AG09319 (cell line): Measurements from ENCODE around the gene BCL10.

Experiments
- DNase-seq: peaks from one replicate; pipeline ENCODE4 v3.0.0-alpha.2; 2010; ENCODE audit warnings: low read depth; ENCODE audit errors: extremely low read depth
- TF ChIP-seq, protein P1 (sequence below): IDR thresholded peaks from 2 replicates; pipeline ENCODE4 v1.5.1; 2011; ENCODE audit warnings: low read depth, mild to moderate bottlenecking, inconsistent platforms, low read length, moderate library complexity

BCL10 gene

DNA sequence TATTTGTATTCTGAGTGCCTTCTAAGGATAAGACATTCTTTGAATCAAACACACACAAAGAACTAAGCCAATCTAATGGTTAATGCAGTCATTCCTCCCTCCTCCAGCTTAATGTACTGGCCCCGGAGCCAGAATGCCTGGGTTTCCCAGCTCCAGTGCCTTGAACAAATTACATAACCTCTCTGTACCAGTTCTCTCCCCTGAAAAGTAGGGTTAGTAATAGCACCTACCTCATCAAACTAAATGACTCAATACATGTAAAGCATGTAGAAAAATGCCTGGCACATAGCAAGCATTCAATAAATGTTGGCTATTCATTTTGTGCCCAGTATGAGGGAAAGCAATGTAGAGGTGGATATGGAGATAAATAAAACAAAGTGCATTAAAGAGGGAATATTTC, 31.0 kb downstream of the BCL10 start:
- TF ChIP-seq, protein P1, sequence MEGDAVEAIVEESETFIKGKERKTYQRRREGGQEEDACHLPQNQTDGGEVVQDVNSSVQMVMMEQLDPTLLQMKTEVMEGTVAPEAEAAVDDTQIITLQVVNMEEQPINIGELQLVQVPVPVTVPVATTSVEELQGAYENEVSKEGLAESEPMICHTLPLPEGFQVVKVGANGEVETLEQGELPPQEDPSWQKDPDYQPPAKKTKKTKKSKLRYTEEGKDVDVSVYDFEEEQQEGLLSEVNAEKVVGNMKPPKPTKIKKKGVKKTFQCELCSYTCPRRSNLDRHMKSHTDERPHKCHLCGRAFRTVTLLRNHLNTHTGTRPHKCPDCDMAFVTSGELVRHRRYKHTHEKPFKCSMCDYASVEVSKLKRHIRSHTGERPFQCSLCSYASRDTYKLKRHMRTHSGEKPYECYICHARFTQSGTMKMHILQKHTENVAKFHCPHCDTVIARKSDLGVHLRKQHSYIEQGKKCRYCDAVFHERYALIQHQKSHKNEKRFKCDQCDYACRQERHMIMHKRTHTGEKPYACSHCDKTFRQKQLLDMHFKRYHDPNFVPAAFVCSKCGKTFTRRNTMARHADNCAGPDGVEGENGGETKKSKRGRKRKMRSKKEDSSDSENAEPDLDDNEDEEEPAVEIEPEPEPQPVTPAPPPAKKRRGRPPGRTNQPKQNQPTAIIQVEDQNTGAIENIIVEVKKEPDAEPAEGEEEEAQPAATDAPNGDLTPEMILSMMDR: no peak
- no peak for DNase-seq

DNA sequence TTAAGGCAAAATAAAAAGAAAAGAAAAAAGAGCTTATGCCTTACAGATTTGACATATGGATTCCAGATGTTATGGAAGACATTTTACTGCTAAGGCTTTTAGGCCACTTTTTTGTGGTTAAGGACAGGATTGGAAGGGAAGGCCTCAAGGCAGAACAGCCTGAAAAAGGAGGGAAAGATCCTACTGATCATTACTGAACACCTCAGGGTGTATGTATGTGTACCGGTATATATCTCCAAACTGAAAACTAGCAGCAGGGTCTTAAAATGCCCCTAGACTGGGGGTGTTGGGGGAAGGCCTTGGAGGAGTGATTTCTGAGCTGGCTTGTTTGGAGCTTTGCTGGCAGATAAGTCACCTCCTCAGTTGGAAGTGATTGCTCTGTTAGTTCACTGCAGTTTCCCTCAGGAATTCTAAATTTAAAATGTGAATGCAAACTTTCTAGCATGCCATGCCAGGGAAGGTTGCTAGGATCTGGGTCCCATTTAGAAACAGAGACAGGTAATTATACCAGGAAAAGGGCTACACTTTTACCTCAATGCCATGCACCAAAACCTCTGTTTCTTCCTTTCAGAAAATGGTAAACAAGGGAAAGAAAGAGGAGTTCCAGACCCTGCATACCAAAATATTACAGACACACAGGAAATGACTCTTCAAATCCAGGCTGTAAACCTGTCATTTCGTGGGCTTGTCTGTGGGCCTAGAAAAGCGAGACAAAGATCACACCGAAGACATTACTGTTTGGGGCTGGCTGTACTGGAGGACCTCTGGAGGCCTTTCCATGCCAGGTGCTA, 32.0 kb downstream of the BCL10 start:
- TF ChIP-seq, protein P1: no peak
- no peak for DNase-seq

DNA sequence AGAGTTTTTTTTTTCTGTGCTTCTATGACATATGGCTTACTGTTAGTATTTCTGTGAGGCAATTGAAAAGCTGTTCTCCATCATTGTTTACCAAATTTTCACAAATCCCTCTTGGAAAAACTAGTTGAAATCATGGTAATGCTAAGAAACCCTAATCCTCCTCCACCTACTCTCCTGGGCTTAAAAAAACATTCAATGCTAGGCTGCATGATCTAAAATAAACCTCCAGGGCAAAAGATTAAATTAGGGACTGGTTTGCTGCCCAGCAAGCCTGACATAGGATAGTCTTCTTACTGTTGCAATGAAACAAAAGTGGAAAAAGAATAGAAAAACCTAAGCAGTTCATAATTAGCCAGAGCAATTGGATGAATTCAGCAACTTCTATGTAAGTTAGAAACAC, 33.1 kb downstream of the BCL10 start:
- peak; percentile 27 for DNase-seq
- TF ChIP-seq, protein P1: no peak

DNA sequence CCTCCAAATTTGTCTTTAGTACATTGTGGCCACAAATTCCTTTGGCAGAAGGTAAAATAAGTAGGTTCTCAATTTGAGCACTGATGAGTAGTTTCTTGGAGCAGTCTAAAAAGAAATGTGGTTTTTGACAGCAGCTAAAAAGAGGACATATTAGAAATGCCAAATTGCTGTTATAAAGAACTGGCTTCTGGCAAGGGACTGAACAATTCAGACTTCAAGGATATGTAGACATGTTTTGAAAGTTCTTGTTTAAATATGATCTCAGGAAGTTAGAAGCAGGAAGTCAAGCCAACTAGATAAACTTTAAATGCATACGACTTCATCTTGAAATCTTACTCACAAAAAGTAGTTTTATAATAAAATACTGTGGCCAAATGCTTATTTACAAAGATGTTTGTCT, 35.8 kb downstream of the BCL10 start:
- DNase-seq: no peak
- TF ChIP-seq, protein P1: no peak

DNA sequence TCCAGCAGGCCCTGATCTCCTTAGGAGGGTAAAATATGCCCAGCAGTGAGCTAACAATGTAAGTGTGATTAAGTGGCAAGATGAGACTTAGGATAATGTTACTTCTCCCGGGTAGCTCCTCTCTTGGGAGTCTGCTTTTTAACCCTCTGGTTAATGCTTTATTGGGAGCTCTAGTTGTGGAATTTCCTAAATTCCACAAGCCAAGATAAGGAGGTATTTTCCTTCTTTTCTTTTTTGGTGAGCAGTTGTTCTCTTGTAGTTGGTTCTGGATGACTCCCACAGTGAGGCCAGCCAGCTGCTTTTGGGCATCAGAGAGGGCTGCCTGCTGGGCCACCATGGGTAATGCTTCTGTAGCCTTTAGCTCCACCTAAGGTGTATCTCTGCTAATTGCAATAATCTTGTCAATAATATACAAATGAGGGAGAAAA, 36.2 kb downstream of the BCL10 start:
- no peak for DNase-seq
- TF ChIP-seq, protein P1: peak; percentile 1; the same call in 1 of the 2 replicates

DNA sequence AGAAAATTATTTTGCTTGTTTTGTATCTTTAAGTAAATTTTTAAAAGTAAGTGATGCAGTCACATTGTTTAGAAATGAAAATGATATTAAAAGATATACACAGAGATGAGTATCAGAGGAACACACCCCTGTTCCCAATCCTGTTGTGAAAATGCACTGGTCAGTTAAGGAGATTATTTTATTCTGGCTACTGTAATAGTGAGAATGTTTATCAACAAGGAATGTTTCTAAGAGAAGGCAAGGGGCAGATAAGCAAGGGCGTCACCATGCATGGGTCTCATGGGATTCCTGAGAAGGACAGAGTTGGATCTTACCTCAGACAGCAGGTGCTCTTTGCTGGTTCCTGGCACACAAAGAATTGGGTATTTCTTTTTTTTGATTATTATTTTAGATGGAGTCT, 38.8 kb downstream of the BCL10 start:
- TF ChIP-seq, protein P1: no peak
- no peak for DNase-seq

DNA sequence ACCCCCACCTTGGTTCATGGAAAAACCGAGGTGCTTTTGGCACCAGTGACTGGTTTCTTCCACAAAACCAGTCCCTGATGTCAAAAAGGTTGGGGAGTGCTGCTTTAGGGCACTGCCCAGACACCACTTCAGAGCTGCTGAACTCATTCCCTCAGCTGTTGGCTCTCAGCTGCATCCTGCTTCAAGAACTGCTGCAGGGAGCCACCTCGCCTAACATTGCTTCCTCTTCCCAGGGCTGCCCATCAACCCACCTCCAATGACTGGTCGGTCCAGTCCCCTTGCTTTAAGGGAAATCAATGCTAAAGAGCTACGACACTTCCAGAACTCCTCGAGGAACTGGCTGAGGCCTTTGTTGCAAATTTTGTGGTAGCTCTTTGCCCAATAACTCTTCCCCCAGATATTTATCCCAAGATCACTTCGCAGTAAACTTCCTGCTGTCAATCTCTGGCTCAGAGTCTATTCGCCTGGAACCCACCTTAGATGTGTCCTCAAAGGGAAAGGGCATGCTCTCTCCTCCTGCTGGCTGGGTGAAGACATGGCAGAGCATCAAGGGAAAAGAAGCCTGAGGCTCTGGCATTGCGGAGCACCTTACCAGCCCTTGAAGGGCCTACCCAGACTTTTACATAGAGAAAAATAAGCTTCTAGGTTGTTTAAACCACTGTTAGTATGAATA, 46.0 kb downstream of the BCL10 start:
- no peak for DNase-seq
- TF ChIP-seq, protein P1: 0 out of 2 replicates have a peak, but pooled peaks have one; percentile 5
